UCSD-AML1 (cell line): ENCODE measurements around the gene ZNF473.
A peak's percentile ranks its signal among the peaks of the same experiment; 100 is the strongest.

ENCODE experiments used
- DNase-seq: peaks from one replicate; lab custom pipeline; 2025; ENCODE audit not compliant: unreplicated experiment; lab: John Stamatoyannopoulos, UW

ZNF473 gene

DNA sequence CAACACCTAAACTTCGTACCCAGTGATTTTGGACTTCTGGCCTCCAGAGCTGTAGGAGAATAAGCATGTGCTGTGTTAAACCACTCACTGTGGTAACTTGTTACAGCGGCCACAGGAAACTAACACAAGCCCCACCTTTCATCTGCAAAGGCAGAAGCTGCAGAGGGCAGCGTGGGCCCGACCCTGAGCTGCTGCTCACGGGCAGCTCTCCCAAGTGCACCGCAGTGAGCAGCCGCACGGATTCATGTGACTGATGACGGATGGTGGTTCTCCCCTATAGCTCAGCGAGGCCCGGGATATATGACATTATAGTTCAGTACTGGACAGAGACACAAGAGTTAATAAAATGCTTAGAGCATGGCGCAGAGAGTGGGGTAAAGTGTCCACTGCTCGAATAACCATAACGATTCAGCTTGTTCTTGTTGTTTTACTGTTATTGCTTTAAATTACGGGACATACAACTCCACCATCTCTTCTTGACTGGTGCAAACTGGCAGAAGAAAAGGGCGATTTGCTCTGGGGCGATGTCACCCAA lies 22.5 kb upstream of the ZNF473 start:
- DNase-seq: peak; percentile 17

GRCh38 chr19:50003810-50004419 lies 21.9 kb upstream of the ZNF473 start:
- DNase-seq: peak; percentile 78

DNA sequence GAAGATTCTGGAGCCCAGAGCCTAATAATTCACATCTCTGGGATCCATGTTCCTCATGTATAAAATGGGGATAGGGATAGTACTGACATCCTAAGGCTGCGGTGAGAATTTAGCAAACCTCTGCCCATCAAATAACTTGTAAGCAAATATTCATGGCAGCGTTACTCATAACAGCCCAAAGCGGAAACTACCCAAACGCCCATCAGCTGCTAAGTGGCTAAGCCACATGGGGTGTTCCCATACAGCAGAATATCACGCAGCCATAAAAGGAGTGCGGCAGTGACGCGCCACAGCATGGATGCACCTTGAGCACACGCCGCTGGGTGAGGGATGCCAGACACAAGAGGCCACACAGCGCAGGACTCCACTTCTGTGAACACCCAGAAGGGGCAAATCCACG lies 20.4 kb upstream of the ZNF473 start:
- DNase-seq: no peak

DNA sequence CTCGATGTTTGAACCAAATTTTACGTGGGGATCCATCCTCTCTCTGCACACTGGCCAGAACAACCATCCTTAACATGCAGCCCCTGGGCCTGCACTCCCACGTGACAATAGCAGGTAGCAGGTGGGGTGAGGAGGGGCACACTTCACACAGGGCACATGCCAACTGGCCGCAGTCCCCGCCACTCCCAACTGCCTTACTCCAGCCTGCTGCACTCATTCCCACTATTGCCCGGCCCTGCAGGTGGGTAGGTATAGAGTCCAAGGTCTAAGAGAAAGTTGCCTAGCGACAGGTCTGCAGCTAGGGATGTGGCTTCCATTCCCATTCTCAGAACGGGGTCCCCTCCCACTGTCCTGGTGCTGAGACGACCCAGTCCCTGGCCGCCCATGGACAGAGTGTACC lies 18.6 kb upstream of the ZNF473 start:
- no peak for DNase-seq

GRCh38 chr19:50007947-50008346 lies 17.9 kb upstream of the ZNF473 start:
- DNase-seq: no peak

GRCh38 chr19:50008532-50008931 lies 17.3 kb upstream of the ZNF473 start:
- peak; percentile 40 for DNase-seq

DNA sequence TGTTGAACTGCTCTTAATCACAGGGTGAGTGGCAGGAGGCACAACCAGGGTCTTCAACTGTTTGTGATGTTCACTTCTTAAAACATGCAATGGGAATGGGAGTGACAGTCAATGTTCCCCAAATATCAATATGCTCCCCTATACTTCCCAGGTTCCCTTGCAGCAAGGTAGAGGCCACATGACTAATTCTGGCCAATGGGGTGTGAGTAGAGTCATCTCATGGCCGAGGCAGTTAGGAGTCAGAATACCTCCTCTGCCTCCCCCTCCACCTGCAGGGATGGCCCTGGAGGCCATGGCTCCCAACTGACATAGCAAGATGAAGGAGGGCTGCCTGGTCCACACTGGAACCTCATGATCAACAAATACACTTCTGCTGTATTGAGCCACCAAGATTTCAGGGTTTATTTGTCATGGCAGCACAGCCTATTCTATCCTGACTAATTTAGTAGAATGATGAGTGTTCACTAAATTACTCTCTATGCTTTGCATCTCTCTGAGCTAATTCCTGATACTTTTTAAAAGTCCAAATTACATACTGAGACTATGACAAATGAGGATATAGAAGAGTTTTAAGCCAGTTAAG lies 9.5 kb upstream of the ZNF473 start:
- no peak for DNase-seq

DNA sequence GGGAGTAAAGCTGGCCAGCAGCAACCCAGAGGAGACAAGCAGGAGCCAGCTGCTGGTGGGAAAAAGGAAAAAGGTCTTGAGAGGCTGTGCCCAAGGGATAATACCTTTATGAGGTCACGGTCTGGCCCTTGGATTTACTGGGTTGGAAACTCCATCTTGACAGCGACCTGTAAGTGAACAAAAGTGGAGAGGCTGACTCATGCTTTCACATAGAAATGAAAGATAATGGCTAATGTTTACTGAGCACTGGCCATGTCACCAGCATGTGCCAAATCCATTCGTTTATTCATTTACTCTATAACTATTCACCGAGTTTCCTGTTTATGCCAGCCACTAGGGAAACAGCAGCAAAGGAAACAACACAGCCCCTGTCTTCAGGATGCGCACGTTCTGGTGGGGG lies 5.3 kb upstream of the ZNF473 start:
- DNase-seq: no peak

DNA sequence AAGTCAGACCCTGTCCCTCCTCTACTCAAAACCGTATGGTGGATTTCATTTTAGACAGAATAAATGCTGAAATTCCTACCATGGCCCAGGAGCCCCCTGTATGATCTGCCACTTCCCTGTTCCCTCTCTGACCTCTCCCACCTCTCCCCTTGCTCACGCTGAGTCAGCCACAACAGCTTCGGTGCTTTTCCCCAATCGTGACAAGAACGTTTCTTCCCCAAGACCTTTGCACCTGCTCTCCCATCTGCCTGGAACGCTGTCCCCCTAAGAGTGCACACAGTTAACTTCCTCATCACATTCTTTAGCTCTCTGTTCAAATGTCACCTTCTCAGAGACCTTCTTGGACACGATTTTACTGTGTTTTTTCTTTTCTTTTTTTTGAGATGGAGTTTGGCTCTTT lies 3.0 kb upstream of the ZNF473 start:
- no peak for DNase-seq

DNA sequence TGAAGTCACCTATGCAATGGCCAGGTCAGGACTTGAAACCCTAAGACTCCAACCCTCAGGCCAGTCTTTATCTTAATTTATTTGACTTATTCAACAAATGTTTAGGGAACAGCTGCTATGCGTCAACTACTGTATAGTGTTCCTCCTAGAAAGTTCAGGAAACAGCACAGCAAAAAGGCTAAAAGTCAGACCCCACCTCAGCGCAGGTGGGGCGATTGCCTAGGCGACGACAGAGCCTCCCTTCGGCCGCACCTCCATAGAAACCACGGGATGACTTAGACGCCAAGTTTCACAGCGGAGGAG lies 1.1 kb upstream of the ZNF473 start:
- DNase-seq: no peak

GRCh38 chr19:50025022-50025793 lies 597 bp upstream of the ZNF473 start, which contains the start of gene VRK3:
VRK3 (minus strand) TSS chr19:50025372; CDS start chr19:50016162, 9,210 bp downstream.
- peak; percentile 99 for DNase-seq

DNA sequence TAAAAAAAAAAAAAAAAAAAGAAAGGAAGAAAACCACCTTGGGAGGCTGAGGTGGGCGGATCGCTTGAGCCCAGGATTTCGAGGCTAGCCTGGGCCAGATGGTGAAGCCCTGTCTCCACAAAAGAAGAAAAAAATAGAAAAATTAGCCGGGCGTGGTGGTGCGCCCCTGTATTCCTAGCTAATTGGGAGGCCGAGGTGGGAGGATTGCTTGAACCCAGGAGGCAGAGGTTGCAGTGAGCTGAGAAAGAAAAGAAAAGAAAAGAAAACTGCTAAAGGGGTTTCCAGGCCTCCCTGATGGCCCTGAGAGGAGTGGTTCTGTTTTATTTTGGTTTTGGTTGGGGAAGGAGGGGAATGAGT lies 723 bp downstream of the ZNF473 start:
- no peak for DNase-seq

DNA sequence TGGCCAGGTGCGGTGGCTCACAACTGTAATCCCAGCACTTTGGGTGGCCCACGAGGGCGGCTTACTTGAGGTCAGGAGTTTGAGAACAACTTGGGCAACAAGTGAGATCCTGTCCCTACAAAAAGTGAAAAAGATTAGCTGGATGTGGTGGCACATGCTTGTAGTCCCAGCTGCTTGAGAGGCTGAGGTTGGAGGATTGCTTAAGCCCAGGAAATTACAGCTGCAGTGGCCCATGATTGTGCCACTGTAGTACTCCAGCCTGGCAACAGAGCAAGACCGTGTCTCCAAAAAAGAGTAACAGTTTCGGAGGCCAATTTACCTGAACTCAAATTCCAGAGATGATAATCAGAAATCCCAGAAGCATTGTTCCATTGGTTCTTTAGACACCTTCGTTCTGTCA lies 4.4 kb downstream of the ZNF473 start:
- no peak for DNase-seq

- no peak for DNase-seq
Measured at GRCh38 chr19:50030937-50031336, 5.1 kb downstream of the ZNF473 start.

DNA sequence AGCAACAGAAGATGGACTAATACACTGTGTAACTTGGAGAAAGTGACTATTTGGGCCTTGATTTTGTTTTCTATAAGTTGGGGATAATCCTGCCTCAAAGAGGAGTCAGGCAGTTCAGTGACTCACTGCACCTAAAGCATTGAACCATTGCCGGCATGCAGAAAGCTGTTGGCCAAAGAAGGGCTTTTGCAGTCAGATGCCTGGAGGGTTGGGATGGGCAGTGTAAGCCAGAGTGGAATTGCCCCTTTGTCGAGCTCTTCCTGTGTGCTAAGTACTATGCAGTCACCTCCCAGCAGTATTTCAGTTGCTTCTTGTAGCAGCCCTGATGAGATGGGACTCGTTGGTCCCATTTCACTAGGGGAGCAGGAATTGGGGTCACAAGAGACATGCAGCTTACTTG lies 11.1 kb downstream of the ZNF473 start:
- DNase-seq: no peak

DNA sequence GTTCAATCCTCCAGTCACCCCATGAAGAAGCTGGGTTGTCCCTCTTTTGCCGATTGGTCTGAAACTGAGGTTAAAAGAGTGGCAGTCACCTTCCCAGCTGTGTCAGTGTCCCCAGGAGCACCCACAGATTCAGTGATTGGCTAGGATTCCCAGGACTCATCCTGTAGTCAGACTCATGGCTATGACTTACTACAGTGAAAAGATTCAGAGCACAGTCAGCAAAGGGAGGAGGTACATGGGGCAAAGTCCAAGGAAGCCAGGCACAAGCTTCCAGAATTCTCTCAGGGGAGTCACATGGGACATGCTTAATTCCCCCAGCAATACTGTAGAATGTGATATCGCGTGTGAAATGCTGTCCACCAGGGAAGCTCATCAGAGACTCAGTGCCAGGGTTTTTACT lies 14.2 kb downstream of the ZNF473 start:
- no peak for DNase-seq

DNA sequence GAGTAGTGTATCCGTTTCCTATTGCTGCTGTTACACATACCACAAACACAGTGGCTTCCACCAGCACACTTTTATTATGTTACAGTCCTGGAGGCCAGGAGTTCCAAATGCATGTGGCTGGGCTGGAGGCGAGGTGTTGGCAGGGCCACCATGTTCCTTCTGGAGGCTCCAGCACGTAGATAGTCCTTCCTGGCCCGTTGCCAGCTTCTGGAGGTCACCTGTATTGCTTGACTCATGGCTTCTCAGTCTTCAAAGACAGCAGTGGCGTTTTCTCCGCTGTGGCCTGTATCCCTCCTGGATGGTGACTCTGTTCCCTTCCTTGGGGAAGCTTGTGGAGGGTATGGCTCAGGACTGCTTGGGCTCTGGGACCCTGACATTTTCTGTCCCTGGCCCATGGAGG lies 15.2 kb downstream of the ZNF473 start:
- DNase-seq: no peak

GRCh38 chr19:50042363-50043024 lies 16.7 kb downstream of the ZNF473 start:
- DNase-seq: no peak

DNA sequence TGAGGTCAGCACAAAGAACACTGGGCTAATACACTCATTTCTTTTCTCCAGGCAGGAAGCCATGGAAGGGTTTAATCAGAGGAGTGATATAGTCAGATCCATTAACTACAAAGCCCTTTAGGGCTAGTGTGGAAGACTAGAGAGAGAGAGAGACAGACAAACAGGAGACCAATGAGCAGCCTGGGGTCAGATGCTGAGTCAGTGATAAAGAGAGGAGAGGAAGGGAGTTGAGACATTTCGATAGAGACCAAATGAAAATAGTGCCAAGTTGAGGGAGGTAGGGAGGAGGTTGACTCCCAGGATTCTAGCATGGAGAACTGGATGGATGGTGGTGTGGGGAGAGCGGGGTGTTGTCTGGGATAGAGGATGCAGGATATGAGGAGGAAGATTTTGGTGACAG lies 18.2 kb downstream of the ZNF473 start:
- no peak for DNase-seq

GRCh38 chr19:50044922-50045321 lies 19.1 kb downstream of the ZNF473 start:
- DNase-seq: no peak

- peak; percentile 24 for DNase-seq
Measured at GRCh38 chr19:50046649-50047503, 21.1 kb downstream of the ZNF473 start.
